22Rv1 (cell line): ENCODE results near the gene LCLAT1.

ENCODE experiments used
- ZFX ChIP-seq: fragments of 450-650 bp; IDR thresholded peaks from 2 replicates; pipeline ENCODE4 v1.6.1; 2017; ENCODE audit warnings: antibody characterized with exemption, borderline replicate concordance
- TF ChIP-seq, protein P1 (sequence below): fragments of 450-650 bp; IDR thresholded peaks from 2 replicates; pipeline ENCODE4 v1.5.1; 2017; ENCODE audit warnings: mild to moderate bottlenecking

DNA sequence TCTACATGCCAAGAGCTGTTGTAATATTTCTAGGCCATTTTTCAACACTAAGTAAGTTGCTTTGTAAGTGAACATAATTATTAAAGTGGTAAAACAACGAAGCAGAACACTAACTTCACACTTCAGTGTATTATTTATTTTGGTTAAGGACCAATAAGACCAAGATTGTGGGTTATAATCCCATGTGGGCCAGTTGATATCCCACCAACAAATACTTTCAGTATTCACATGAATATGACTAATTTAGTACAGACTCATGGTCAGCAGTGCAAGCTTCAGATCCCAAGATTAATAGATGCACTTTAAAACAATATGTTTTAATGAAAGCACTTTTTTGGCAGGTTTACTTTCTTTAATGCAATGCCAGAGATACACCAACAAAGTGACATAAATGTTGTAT, 154.3 kb downstream of the LCLAT1 start:
- TF ChIP-seq, protein P1, sequence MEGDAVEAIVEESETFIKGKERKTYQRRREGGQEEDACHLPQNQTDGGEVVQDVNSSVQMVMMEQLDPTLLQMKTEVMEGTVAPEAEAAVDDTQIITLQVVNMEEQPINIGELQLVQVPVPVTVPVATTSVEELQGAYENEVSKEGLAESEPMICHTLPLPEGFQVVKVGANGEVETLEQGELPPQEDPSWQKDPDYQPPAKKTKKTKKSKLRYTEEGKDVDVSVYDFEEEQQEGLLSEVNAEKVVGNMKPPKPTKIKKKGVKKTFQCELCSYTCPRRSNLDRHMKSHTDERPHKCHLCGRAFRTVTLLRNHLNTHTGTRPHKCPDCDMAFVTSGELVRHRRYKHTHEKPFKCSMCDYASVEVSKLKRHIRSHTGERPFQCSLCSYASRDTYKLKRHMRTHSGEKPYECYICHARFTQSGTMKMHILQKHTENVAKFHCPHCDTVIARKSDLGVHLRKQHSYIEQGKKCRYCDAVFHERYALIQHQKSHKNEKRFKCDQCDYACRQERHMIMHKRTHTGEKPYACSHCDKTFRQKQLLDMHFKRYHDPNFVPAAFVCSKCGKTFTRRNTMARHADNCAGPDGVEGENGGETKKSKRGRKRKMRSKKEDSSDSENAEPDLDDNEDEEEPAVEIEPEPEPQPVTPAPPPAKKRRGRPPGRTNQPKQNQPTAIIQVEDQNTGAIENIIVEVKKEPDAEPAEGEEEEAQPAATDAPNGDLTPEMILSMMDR = no peak
- TF ChIP-seq ZFX = no peak
